Endothelial cell (in vitro differentiated cells): Measurements from ENCODE around the gene ANO2. TPM values are rescaled to one million over a fixed set of nuclear protein-coding genes. Genes with fewer than 3 reads are reported as not detected.
A peak's percentile ranks its signal among the peaks of the same experiment; 100 is the strongest.

Source experiments
- DNase-seq: peaks from one replicate; pipeline ENCODE4 v3.0.0; 2021; ENCODE audit warnings: low spot score
- H3K27ac Mint-ChIP-seq: one replicate; pipeline ENCODE4 v1.8.0; 2021; ENCODE audit warnings: mixed read lengths, inconsistent platforms; ENCODE audit not compliant: unreplicated experiment
- H3K27me3 Mint-ChIP-seq: one replicate; pipeline ENCODE4 v1.8.0; 2021; ENCODE audit warnings: mild to moderate bottlenecking, moderate library complexity, mixed read lengths, inconsistent platforms; ENCODE audit not compliant: unreplicated experiment
- H3K36me3 Mint-ChIP-seq: one replicate; pipeline ENCODE4 v1.8.0; 2021; ENCODE audit warnings: mild to moderate bottlenecking, low read depth, mixed read lengths, inconsistent platforms; ENCODE audit not compliant: unreplicated experiment
- H3K4me1 Mint-ChIP-seq: one replicate; pipeline ENCODE4 v1.8.0; 2021; ENCODE audit warnings: mild to moderate bottlenecking, mixed read lengths, inconsistent platforms; ENCODE audit not compliant: unreplicated experiment
- H3K4me3 Mint-ChIP-seq: one replicate; pipeline ENCODE4 v1.8.0; 2021; ENCODE audit warnings: mild to moderate bottlenecking, mixed read lengths, inconsistent platforms; ENCODE audit not compliant: unreplicated experiment
- H3K9me3 Mint-ChIP-seq: one replicate; pipeline ENCODE4 v1.8.0; 2021; ENCODE audit warnings: mixed read lengths, inconsistent platforms; ENCODE audit not compliant: unreplicated experiment
- CTCF ChIP-seq: fragments of 200-600 bp; sonication (generic); IDR thresholded peaks from one replicate; pipeline ENCODE4 v1.5.0; 2021; ENCODE audit warnings: antibody characterized with exemption; ENCODE audit not compliant: unreplicated experiment
- total RNA-seq: library from RNA; stranded (reverse); fragmentation: NEBNext Ultra II Directional; extraction: Animal tissue kit (Norgen Biotek cat#: 25700); gene quantifications from one replicate; pipeline ENCODE4 v1.2.1, GENCODE V29; 2021; ENCODE audit not compliant: unreplicated experiment

ANO2 gene
- total RNA-seq, 1 donor from 2014 or later: 4.5 TPM

- H3K4me3 Mint-ChIP-seq: no peak overlapping the region
- TF ChIP-seq CTCF: no peak
- H3K27ac Mint-ChIP-seq: no peak overlapping the region
- no peak for DNase-seq
- H3K27me3 Mint-ChIP-seq: no peaks in the 10 kb centered on the region
- no peaks in the 10 kb centered on the region for H3K4me1 Mint-ChIP-seq
- H3K9me3 Mint-ChIP-seq: no peaks in the 10 kb centered on the region
- peaks cover 7% of the 10 kb centered on the region for H3K36me3 Mint-ChIP-seq
Observed at GRCh38 chr12:5954661-5955060, 9.6 kb upstream of the ANO2 start.

- Mint-ChIP-seq H3K36me3 (peaks cover 7% of the 10 kb centered on the region), H3K27me3 (no peaks in the 10 kb centered on the region), H3K27ac (no peak overlapping the region), H3K4me1 (no peaks in the 10 kb centered on the region), H3K9me3 (no peaks in the 10 kb centered on the region), H3K4me3 (no peak overlapping the region)
- TF ChIP-seq CTCF: no peak
- no peak for DNase-seq
Observed at GRCh38 chr12:5953835-5954586, 9.0 kb upstream of the ANO2 start.

GRCh38 chr12:5952031-5952430 lies 7.0 kb upstream of the ANO2 start:
- Mint-ChIP-seq H3K27ac (no peak overlapping the region), H3K4me1 (no peaks in the 10 kb centered on the region), H3K36me3 (peaks cover 9% of the 10 kb centered on the region), H3K4me3 (no peak overlapping the region), H3K27me3 (no peaks in the 10 kb centered on the region), H3K9me3 (no peaks in the 10 kb centered on the region)
- TF ChIP-seq CTCF: no peak
- no peak for DNase-seq

GRCh38 chr12:5948696-5949095 lies 3.6 kb upstream of the ANO2 start:
- Mint-ChIP-seq H3K4me1 (peaks cover 6% of the 10 kb centered on the region), H3K4me3 (no peak overlapping the region), H3K9me3 (no peaks in the 10 kb centered on the region), H3K27me3 (peaks cover 4% of the 10 kb centered on the region), H3K27ac (no peak overlapping the region), H3K36me3 (peaks cover 15% of the 10 kb centered on the region)
- DNase-seq: no peak
- no peak for TF ChIP-seq CTCF

GRCh38 chr12:5947006-5947405 lies 1.9 kb upstream of the ANO2 start:
- Mint-ChIP-seq H3K9me3 (no peaks in the 10 kb centered on the region), H3K36me3 (peaks cover 11% of the 10 kb centered on the region)

More at GRCh38 chr12:5947006-5947405, 1.9 kb upstream of the ANO2 start:
- no peak for DNase-seq
- peaks cover 4% of the 10 kb centered on the region for H3K27me3 Mint-ChIP-seq
- TF ChIP-seq CTCF: no peak
- H3K27ac Mint-ChIP-seq: no peak overlapping the region
- peak overlapping the region; percentile 2 for H3K4me3 Mint-ChIP-seq
- peaks cover 11% of the 10 kb centered on the region for H3K4me1 Mint-ChIP-seq
